ENCODE measurements around the gene APAF1.

APAF1 gene

DNA sequence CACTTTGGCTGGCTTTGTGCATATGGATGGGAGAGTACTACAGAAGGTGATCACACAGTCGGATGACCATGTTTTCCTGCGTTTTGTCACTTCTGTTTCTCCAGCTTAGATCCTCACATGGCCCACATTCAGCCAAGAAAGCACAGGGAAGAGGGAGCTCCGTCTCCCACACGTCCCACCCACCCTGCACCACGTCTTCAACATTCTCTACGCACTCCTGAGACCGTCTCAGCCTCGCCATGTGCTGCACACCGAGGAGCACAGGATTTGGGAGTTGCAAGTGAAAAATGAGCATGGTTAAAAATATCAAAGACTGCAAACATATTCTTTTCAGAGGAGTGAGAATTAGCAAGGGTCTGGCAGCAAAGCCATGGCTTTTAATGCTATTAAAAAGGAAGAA lies 122.2 kb downstream of the APAF1 start:
- no peak for TF ChIP-seq EZH2 (IDR thresholded peaks at IDR 0.05; ENCODE audit: borderline replicate concordance, low read length)
- no peak for TF ChIP-seq CTCF (IDR thresholded peaks at IDR 0.05; ENCODE audit: low read length)
- H3K9ac ChIP-seq (ENCODE audit: low read length): no peak overlapping the region
- no peaks in the 10 kb centered on the region for H3K9me3 ChIP-seq (ENCODE audit: low read length)

DNA sequence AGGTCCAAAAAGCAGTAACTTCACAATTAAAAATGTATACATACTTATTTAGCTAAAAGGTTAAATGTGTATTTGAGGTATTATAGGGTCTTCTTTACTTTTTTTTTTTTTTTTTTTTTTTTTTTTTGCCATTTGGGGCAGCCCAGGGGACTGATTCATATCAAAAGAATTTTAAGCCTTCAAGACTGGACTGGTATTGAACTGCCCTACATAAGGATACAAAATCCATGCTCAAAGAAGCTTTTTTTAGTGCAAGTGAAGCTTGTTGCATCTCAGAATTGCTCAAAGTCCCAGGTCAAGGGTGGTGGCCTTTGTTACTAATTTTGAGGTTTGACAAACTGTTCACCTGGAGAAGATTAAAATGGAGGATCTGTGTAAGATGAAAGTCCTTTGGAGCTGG lies 124.0 kb downstream of the APAF1 start:
- H3K9ac ChIP-seq (ENCODE audit: low read length): no peak overlapping the region
- no peak overlapping the region for H2AFZ ChIP-seq (ENCODE audit: low read length)
- no peaks in the 10 kb centered on the region for H3K9me2 ChIP-seq (ENCODE audit: low read depth, low read length)
- H3K36me3 ChIP-seq (ENCODE audit: insufficient read depth, low read length): no peaks in the 10 kb centered on the region
- H3K4me2 ChIP-seq (ENCODE audit: low read length): no peak overlapping the region
- no peaks in the 10 kb centered on the region for H3F3A ChIP-seq (ENCODE audit: insufficient read depth, low read length)
- H3K27ac ChIP-seq (ENCODE audit: low read depth, low read length, poor library complexity, severe bottlenecking): no peak overlapping the region
- TF ChIP-seq CTCF (IDR thresholded peaks at IDR 0.05; ENCODE audit: low read length): no peak
- TF ChIP-seq EZH2 (IDR thresholded peaks at IDR 0.05; ENCODE audit: borderline replicate concordance, low read length): no peak
- H3K79me2 ChIP-seq (ENCODE audit: insufficient read depth, low read length): no peaks in the 10 kb centered on the region
- H3K27me3 ChIP-seq (ENCODE audit: insufficient read depth, low read length): peaks cover 4% of the 10 kb centered on the region; the same call in 1 of the 2 replicates
- no peaks in the 10 kb centered on the region for H3K4me1 ChIP-seq (ENCODE audit: insufficient read depth, low read length, severe bottlenecking)
- H3K4me3 ChIP-seq (ENCODE audit: low read depth, low read length, poor library complexity, severe bottlenecking): no peak overlapping the region
- no peaks in the 10 kb centered on the region for H3K9me3 ChIP-seq (ENCODE audit: low read length)
- H4K20me1 ChIP-seq (ENCODE audit: insufficient read depth, low read length): no peaks in the 10 kb centered on the region

More for the DNA sequence above, 122.2 kb downstream of the APAF1 start:
- no peaks in the 10 kb centered on the region for H3F3A ChIP-seq (ENCODE audit: insufficient read depth, low read length)
- no peaks in the 10 kb centered on the region for H3K36me3 ChIP-seq (ENCODE audit: insufficient read depth, low read length)
- no peak overlapping the region for H3K4me2 ChIP-seq (ENCODE audit: low read length)
- H3K4me3 ChIP-seq (ENCODE audit: low read depth, low read length, poor library complexity, severe bottlenecking): no peak overlapping the region
- no peaks in the 10 kb centered on the region for H3K79me2 ChIP-seq (ENCODE audit: insufficient read depth, low read length)
- no peak overlapping the region for H3K27ac ChIP-seq (ENCODE audit: low read depth, low read length, poor library complexity, severe bottlenecking)
- no peaks in the 10 kb centered on the region for H3K4me1 ChIP-seq (ENCODE audit: insufficient read depth, low read length, severe bottlenecking)
- H2AFZ ChIP-seq (ENCODE audit: low read length): no peak overlapping the region
- H4K20me1 ChIP-seq (ENCODE audit: insufficient read depth, low read length): no peaks in the 10 kb centered on the region
- H3K27me3 ChIP-seq (ENCODE audit: insufficient read depth, low read length): peaks cover 4% of the 10 kb centered on the region; the same call in 1 of the 2 replicates
- no peaks in the 10 kb centered on the region for H3K9me2 ChIP-seq (ENCODE audit: low read depth, low read length)

- H3K9me3 ChIP-seq (ENCODE audit: low read length): no peaks in the 10 kb centered on the region
- no peak overlapping the region for H3K4me3 ChIP-seq (ENCODE audit: low read depth, low read length, poor library complexity, severe bottlenecking)
- no peak for TF ChIP-seq CTCF (IDR thresholded peaks at IDR 0.05; ENCODE audit: low read length)
- TF ChIP-seq EZH2 (IDR thresholded peaks at IDR 0.05; ENCODE audit: borderline replicate concordance, low read length): no peak
- no peaks in the 10 kb centered on the region for H3K4me1 ChIP-seq (ENCODE audit: insufficient read depth, low read length, severe bottlenecking)
- no peak overlapping the region for H3K27ac ChIP-seq (ENCODE audit: low read depth, low read length, poor library complexity, severe bottlenecking)
- H3K4me2 ChIP-seq (ENCODE audit: low read length): no peak overlapping the region
- no peak overlapping the region for H2AFZ ChIP-seq (ENCODE audit: low read length)
- peaks cover 7% of the 10 kb centered on the region; the same call in 1 of the 2 replicates for H3K27me3 ChIP-seq (ENCODE audit: insufficient read depth, low read length)
- no peaks in the 10 kb centered on the region for H3F3A ChIP-seq (ENCODE audit: insufficient read depth, low read length)
- no peaks in the 10 kb centered on the region for H3K79me2 ChIP-seq (ENCODE audit: insufficient read depth, low read length)
- no peaks in the 10 kb centered on the region for H3K36me3 ChIP-seq (ENCODE audit: insufficient read depth, low read length)
- no peak overlapping the region for H3K9ac ChIP-seq (ENCODE audit: low read length)
- H3K9me2 ChIP-seq (ENCODE audit: low read depth, low read length): no peaks in the 10 kb centered on the region
- H4K20me1 ChIP-seq (ENCODE audit: insufficient read depth, low read length): no peaks in the 10 kb centered on the region
Observed at GRCh38 chr12:98770230-98770629, 125.1 kb downstream of the APAF1 start.
